LNCAP (cell line): Measurements from ENCODE around the gene MRPS15.

Experiments
- TF ChIP-seq, protein P1 (sequence below): fragments of 450-650 bp; IDR thresholded peaks from 2 replicates; pipeline ENCODE4 v1.5.1; 2017; ENCODE audit warnings: mild to moderate bottlenecking

The MRPS15 gene

DNA sequence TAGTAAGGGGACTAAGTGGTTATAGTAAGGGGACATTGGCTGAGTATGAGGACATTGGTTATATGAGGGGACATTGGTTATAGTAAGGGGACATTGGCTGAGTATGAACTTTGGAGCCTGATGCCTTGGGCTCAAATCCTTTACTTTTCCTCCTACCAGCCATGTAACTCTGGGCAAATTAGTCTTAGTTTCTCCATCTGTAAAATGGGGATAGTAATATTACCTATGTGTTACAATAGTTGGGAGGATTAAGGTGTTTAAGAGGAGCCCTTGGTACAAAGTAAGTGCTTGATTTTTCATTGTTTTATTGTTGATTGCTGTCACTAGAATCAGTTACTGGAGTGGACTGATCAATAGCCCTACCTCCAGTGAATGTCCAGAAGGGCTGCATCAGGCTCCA is 16.7 kb downstream of the MRPS15 start:
- TF ChIP-seq, protein P1, sequence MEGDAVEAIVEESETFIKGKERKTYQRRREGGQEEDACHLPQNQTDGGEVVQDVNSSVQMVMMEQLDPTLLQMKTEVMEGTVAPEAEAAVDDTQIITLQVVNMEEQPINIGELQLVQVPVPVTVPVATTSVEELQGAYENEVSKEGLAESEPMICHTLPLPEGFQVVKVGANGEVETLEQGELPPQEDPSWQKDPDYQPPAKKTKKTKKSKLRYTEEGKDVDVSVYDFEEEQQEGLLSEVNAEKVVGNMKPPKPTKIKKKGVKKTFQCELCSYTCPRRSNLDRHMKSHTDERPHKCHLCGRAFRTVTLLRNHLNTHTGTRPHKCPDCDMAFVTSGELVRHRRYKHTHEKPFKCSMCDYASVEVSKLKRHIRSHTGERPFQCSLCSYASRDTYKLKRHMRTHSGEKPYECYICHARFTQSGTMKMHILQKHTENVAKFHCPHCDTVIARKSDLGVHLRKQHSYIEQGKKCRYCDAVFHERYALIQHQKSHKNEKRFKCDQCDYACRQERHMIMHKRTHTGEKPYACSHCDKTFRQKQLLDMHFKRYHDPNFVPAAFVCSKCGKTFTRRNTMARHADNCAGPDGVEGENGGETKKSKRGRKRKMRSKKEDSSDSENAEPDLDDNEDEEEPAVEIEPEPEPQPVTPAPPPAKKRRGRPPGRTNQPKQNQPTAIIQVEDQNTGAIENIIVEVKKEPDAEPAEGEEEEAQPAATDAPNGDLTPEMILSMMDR, result no peak

DNA sequence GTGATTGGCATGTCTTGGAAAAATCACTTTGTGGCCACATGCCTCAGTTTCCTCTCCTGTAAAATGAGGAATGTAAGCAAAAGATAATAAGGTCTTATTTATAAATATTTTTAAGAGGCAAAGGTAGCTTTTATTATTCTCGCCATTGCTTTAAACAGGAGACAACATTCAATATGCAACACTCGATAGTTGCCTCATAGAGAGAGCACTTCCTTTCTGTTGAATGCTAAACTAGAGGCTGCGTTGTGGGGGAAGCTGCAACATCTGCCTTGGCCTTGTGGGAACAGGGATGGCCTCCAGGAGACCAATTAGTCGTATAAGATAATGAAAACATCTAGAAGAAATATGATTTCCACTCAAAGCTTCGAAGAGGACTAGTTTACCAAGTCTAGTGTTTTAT is 17.4 kb downstream of the MRPS15 start:
- TF ChIP-seq, protein P1, result no peak

DNA sequence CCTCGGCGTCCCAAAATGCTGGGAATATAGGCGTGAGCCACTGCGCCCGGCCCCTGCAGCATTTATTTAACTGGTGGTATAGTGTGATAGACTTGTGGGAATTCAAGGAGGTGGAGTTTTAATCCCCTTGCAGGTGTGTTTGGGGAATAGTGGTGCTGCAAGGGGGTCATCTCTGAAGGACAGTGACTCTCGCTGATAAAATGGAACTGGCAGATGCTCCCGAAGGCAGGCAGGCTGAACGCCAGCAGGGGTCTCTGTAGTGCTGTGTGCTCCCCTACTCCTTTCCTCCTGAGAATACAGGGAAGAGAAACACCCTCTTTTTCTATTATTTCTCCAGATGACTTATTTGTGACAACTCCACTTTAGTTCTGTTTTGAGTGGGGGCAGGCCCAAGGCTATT is 17.9 kb downstream of the MRPS15 start:
- TF ChIP-seq, protein P1, result no peak

GRCh38 chr1:36443297-36443696 is 20.9 kb downstream of the MRPS15 start:
- TF ChIP-seq, protein P1, result no peak

DNA sequence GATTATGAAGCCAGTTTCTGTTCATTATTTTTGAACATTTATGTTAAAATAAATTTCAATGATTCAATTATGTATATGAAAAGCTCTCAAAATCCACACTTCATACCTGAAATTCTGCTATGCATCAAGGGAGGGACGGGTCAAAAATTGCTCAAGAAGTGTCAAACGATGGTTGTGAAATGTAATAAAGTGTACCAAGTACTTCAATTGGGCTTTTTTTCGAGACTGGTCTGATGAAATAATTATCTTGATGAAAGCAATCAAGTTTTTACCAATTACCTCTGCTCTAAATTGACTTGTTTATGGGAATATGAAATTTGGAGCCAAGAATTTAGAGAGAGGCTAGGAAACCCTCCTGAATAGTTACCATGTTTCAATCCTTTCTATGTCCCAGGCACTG is 21.8 kb downstream of the MRPS15 start:
- TF ChIP-seq, protein P1, result no peak

GRCh38 chr1:36440646-36441045 is 23.5 kb downstream of the MRPS15 start:
- TF ChIP-seq, protein P1, result no peak

DNA sequence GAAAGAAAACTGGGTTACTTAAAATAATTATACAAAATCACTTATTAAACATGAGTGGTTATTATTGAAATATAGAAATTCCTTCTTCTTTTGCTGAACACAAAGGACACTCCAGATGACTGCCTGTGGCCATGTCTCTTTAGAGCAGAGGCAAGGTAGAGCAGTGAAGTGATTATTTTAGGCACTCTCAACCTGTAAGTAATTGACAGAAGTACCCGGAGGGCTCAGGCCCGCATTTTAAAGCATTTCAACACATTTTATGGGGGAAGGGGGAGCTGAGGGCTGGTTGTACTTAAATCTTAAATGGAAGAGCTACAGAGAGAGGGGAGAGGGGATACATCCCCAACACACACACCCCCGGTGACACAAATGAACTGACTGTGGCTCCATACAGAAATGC is 24.1 kb downstream of the MRPS15 start:
- TF ChIP-seq, protein P1, result no peak

DNA sequence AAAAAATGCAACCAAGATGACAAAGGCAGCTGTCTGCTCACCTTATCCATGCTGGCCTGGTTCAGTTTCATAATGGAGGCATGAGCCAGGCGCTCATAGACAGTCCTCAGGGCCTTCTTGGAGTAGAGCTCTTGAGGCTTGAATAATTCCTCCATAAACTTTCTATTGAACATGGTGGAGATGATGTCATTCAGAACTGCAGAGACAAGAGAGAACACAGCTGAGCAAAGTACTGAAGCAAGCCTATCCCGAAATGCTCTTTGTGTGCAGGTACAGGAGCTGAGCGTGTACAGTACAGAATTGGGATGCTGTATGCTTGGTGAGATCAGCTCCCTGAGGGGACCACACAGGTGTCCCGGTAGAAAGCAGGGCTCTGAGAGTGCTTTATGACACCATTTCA is 25.5 kb downstream of the MRPS15 start:
- TF ChIP-seq, protein P1, result no peak
